Measurements from ENCODE around the gene TANC1.
A peak's percentile ranks its signal among the peaks of the same experiment; 100 is the strongest.

Gene TANC1
- total RNA-seq: 0.31 to 1.9 reads per million in 2 donors

GRCh38 chr2:158968396-158969161 is at the start of gene TANC1:
Gene TANC1 (plus strand): TSS chr2:158968640. CDS start chr2:159065911, 97,271 bp downstream.
- DNase-seq: peak in 3 of 5 experiments; percentile 5 to 55 (median 51)

GRCh38 chr2:158921599-158922408 is 46.6 kb upstream of the TANC1 start:
- no peak for DNase-seq

GRCh38 chr2:158922601-158923000 is 45.8 kb upstream of the TANC1 start:
- DNase-seq: no peak

GRCh38 chr2:158923180-158923594 is 45.3 kb upstream of the TANC1 start:
- DNase-seq: no peak

GRCh38 chr2:158923641-158924040 is 44.8 kb upstream of the TANC1 start:
- DNase-seq: no peak

GRCh38 chr2:158926478-158926948 is 41.9 kb upstream of the TANC1 start:
- DNase-seq: no peak

- no peak for DNase-seq
These were observed 39.9 kb upstream of the TANC1 start for GRCh38 chr2:158928515-158928914.

GRCh38 chr2:158928965-158929364 is 39.5 kb upstream of the TANC1 start:
- no peak for DNase-seq

GRCh38 chr2:158931572-158931971 is 36.9 kb upstream of the TANC1 start:
- DNase-seq: no peak

GRCh38 chr2:158932131-158932645 is 36.3 kb upstream of the TANC1 start:
- DNase-seq: no peak

- no peak for DNase-seq
These were observed 34.3 kb upstream of the TANC1 start for GRCh38 chr2:158934170-158934569.

GRCh38 chr2:158935617-158936016 is 32.8 kb upstream of the TANC1 start:
- DNase-seq: no peak

GRCh38 chr2:158936978-158937377 is 31.5 kb upstream of the TANC1 start:
- no peak for DNase-seq

GRCh38 chr2:158940356-158940755 is 28.1 kb upstream of the TANC1 start:
- no peak for DNase-seq

- no peak for DNase-seq
These were observed 24.5 kb upstream of the TANC1 start for GRCh38 chr2:158943973-158944372.

GRCh38 chr2:158948964-158949699 is 19.3 kb upstream of the TANC1 start:
- no peak for DNase-seq

GRCh38 chr2:158953454-158953853 is 15.0 kb upstream of the TANC1 start:
- no peak for DNase-seq

- DNase-seq: peak in 1 of 5 experiments; percentile 28
These were observed 14.3 kb upstream of the TANC1 start for GRCh38 chr2:158953926-158954763.

- DNase-seq: no peak
These were observed 12.5 kb upstream of the TANC1 start for GRCh38 chr2:158955842-158956365.

GRCh38 chr2:158958365-158958764 is 10.1 kb upstream of the TANC1 start:
- no peak for DNase-seq

- no peak for DNase-seq
These were observed 8.2 kb upstream of the TANC1 start for GRCh38 chr2:158960193-158960592.

- no peak for DNase-seq
These were observed 6.4 kb upstream of the TANC1 start for GRCh38 chr2:158962074-158962473.
